ENCODE data around the gene ECM2.
"Not testable (repeated sequence)": the region's sequence is repeated elsewhere in the genome, so short reads cannot be mapped to it uniquely, and the experiment has no call there.

Gene ECM2

DNA sequence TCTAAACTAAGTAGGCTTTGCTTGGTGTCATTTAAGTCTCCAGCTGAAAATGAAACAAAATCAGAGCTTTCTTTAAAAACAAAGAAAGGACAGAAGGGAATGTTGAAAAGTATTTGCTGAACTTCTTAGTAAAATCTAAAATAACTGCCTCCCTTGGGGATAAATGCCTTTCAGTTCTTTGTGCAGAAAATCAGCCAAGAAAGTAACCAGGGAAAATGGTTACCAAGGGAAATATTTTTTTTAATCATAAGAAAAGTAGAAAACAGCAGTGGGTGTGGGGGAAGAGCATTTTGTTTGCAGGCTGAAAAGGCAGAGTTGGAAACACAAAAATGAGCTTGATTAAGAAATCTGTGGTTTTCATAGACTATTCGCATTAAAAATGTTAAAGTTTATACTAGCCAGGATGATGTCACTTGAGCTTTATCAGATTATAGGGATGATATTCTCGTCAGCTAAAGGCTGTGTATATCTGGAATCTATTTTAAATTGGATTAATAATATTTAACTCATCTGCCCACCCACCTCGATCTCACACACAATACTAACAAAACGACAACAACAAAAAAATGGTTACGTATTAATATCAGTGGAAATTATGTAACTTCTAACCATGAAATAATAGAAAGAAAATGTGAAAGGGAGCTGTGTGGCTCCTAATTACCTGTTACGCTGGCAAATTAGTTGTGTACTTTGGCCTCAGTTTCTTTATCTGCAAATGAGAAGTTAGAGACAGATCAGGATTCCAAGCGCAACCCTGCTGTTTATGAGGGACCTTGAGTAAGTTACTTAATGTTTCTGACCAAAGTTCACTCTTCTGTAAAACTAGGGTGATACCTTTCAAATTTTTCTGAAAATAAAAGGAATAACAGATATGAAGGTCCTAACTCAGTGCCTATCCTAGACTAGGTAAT, at the start of gene ECM2:
TSS of gene ECM2 (minus strand) at position 51 of the 911 bp plus-strand sequence. CDS start 13,124 bp downstream, outside the sequence.
- DNase-seq = no peak

DNA sequence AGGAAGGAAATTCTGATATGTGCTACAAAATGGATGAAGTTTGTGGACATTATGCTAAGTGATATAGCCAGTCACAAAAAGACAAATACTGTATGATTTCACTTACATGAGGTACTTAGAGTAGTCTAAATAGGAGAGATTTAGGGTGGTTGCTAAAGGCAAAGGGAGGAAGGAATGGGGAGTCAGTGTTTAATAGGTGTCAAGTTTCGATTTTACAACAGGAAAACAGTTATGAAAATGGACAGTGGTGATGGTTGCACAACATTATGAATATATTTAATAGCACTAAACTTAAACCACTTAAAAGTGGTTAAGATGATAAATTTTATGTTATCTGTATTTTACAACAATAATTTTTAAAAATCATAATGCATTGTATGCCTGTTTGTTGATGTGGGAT, 40.4 kb upstream of the ECM2 start:
- DNase-seq = no peak

DNA sequence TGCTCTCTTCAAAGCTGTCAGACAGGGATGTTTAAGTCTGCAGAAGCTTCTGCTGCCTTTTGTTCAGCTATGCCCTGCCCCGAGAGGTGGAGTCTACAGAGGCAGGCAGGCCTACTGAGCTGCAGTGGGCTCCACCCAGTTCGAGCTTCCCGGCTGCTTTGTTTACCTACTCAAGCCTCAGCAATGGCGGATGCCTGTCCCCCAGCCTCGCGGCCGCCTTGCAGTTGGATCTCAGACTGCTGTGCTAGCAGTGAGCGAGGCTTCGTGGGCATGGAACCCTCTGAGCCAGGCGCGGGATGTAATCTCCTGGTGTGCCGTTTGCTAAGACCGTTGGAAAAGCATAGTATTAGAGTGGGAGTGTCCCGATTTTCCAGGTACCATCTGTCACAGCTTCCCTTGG, 37.8 kb upstream of the ECM2 start:
- DNase-seq = not testable (repeated sequence)

DNA sequence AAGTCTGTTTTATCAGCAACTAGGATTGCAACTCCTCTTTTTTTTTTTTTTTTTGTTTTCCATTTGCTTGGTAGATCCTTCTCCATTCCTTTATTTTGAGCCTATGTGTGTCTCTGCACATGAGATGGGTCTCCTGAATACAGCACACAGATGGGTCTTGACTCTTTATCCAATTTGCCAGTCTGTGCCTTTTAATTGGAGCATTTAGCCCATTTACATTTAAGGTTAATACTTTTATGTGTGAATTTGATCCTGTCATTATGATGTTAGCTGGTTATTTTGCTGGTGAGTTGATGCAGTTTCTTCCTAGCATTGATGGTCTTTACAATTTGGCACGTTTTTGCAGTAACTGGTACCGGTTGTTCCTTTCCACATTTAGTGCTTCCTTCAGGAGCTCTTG, 36.1 kb upstream of the ECM2 start:
- DNase-seq = not testable (repeated sequence)

DNA sequence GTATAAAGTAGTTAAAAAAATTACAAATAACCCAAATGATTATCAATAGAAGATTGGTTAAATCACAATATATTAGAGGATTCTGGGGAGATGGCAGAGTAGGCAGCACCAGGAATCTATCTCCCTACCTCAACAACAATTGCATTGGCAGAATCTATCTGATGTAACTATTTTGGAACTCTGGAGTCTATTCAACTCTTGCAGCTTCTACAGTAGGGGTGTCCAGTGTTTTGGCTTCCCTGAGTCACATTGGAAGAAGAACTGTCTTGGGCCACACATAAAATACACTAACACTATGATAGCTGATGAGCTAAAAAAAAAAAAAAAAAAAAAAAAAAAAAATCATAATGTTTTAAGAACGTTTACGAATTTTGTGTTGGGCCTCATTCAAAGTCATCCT, 29.2 kb upstream of the ECM2 start:
- no peak for DNase-seq

DNA sequence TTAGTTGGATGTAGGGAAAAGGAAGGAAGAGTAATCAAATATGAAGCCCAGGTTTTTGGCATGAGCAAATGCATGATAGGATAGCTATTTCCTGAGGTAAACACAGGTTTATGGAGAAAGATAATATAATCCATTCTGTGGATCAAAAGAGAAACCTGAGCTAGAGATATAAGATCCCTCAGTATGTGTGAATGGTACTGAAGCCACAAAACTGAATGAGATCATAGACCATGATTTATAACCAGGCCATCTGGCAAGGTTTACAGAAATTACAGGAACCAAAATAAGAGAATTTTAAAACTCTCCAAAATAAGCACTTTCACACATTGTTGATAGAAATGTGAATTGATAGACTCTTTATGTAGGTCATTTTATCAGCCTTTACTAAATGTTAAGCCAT, 28.7 kb upstream of the ECM2 start:
- DNase-seq = no peak

DNA sequence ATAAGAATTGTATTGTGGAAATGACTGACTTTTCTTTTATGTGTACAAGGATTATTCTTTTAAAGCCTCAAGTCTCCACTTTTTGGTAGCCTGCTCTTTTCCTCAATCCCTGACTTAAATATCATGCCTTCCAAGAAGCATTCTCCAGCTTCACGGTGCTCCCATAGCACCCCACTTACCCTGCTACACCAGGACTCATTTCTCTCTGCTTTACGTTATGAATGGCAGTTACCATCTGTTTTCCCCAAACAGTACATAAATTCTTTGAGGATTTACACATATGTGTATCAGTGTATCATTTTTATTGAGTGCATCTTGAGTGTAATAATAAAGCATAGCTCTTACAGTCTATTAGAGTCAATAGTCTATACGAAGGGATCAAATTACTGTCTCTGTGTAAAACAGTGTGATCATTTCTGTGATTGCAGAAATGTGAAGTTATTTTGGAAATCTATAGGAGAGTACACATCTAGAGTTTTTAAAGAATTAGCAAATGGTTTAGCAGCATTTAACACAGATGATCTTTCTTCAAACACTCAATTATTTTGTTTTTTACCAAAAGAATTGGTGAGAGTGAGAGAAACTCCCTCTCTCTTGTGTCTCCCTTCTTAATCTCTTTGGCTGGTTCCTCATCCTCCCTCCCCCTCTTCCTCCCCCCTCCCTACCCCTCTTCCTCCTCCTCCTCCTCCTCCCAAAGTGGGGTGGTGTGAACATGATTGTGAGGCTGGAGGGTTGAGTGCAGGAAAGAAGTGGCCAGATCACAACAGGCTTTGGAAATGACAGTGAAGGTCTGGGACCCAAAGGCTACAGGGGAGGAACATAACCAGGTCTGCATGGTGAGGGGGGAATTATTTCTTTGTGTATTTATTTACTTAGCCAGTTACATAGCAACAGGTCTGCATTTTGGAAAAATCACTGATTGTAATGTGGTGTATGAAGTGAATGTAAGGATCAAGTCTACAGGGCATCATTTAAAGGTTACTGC, 27.6 kb upstream of the ECM2 start:
- no peak for DNase-seq

DNA sequence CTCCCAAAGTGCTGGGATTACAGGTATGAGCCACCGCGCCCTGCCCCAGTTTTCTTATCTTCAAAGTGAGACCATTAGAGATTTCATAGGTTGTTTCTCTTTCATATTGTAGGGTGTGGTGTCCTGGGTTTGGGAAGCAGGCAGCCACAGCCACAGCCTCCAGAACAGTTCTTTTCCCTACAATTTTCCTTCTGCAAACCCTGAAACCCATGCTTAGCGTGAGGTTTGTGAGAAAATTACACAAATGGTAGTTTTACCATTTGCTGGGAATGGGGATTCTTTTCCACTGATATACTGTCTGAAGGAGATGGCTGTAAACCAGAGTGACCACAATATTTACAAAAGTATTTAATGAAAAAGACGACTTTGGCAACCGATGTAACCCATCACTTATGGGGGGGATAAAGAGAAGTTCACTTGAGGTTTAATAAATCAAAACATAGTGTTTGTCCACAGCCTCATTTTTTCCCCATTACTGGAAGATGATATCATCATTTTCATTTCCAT, 26.7 kb upstream of the ECM2 start:
- no peak for DNase-seq

DNA sequence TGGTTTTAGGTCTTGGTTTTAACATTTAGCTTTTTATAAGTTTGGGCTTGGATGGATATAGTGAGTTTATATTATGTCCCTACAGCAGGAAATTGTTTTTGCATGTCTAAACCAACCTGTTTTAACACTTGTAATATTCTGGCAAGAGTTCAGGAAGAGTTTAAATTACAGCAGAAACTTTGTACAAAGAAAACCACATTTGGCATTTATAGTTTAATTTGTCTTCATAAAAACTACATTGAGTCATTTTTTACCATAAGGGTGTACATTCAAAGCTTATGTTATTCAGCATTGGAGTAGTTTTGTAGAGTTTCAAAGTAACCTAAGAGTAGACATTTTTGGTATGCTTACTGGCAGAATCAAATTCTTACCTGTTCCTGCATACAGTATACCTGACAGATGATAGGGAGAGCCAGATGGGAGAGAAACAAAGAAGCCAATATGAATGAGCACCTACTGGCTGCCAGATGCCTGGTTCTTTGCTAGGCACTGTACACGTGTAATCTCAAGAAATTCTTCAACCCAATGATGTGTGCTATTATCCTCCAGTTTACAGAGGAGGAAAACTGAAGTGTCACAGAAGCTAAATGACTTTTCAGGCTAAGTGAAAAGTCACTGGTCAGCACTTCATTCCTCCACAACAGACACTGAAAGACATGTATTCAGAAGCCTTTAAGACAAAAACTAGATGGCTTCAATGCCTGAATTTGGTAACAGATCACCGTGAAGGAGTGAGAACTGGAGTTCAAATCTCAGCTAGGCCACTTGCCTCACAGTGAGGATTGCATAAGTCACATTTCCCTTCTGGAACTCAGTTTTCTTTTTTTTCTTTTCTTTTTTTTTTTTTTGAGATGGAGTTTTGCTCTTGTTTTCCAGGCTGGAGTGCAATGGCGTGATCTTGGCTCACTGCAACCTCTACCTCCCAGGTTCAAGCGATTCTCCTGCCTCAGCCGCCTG, 25.9 kb upstream of the ECM2 start:
- DNase-seq = no peak

DNA sequence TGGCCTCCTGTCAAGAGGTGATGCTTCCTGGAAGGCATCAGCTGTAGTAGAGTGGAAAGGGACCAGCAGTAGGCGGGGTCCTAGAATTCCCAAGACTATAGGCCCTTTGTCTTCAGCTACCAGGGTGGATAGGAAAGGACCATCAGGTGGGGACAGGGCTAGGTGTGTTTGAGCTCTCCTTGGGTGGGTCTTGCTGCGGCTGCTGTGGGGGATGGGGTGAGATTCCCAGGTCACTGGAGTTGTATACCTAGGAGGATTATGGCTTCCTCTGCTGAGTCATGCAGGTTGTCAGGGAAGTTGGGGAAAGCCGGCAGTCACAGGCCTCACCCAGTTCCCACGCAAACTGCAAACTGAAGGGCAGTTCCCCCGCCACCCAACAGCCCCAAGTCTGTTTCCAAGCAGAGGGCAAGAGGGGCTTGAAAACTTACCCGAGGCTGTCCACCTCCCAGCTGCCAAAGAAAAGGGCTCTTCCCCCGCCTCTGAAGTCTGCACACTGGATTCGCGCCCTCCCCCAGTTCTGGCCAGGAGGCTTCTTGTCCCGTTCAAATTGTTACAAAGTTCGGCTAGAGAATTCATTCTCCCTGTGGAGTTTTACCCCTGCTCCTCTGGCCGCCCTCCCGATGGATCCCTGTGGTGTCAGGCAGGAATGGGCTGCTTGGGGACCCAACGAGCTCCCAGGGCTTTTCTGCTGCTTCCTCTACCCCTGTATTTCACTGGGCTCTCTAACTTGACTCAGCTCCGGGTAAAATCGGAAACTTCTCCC, 23.0 kb upstream of the ECM2 start:
- DNase-seq = no peak

DNA sequence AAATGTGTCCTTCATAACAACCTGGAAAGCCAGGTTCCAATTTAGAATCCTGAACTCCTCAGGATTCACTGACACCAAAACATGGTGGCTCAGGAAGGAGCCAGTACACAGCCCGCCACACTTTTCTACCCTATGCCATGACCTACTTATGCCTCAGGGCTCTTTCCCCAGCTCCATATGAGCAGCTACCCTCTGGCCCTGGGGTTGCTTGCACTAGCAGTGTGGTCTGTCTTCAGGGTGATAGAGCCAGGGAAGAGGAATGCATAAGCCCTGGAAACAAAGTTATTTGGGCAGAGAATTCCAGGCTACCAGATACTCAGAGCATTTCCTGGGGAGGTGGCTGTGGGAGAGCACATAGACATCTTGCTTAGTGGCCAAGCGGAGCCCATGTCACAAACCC, 15.0 kb upstream of the ECM2 start:
- DNase-seq = no peak

DNA sequence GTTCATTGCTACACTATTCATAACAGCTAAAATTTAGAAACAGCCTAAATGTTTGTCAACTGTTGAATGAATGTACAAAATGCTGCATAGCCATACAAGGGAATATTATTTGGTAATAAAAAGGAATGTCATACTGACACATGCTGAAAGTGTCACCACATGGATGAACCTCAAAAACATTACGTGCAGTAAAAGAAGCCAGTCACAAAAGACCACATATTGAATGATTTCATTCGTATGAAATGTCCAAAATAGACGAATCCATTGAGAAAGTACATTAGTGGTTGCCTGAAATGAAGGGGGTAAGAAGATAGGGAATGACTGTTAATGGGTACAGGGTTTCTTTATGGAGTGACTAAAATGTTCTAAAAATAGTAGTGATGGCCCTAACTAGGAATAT, 11.6 kb upstream of the ECM2 start:
- no peak for DNase-seq

DNA sequence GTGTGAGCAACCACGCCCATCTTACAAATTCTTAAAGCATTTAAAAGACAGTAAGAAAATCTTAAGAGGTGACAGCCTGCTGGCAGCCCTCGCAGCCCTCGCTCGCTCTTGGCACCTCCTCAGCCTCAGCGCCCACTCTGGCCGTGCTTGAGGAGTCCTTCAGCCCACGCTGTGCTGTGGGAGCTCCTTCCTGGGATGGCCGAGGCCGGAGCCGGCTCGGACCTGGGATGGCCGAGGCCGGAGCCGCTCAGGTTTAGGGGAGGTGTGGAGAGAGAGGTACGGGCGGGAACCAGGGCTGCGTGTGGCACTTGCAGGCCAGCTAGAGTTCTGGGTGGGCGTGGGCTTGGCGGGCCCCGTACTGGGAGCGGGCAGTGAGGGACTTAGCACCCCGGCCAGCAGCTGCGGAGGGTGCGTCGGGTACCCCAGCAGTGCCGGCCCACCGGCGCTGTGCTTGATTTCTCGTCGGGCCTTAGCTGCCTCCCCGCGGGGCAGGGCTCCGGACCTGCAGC, 9.3 kb upstream of the ECM2 start:
- DNase-seq = no peak

DNA sequence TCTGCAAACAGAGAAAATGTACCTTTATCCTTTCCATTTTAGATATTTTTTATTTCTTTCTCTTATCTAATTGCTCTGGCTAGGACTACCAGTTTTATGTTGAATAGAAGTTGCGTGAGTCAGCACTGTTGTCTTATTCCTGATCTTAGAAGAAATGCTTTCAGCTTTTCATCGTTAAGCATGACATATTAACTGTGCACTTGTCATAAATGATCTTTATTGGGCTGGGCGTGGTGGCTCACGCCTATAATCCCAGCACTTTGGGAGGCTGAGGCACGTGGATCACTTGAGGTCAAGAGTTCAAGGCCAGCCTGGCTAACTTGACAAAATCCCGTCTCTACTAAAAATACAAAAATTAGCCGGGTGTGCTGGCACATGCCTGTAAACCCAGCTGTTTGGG, 8.2 kb upstream of the ECM2 start:
- no peak for DNase-seq

DNA sequence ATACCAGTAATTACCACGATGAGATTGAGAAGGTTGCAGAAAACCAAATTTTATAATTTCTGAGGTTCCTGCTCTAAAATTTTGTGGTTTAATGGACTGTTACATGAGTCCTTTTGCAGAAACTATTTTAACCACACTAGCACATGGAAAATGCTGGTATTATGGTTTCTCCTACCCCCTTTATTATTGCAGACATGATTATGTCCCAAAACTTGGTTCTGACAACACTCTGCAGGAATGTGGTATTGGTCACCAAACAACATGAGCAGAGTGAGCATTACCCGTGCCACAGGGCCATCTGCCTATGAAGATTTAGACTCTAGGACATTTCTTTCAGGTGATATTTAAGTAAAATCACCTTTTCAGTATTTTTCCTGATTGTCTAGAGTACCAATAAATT, 2.8 kb upstream of the ECM2 start:
- DNase-seq = no peak

DNA sequence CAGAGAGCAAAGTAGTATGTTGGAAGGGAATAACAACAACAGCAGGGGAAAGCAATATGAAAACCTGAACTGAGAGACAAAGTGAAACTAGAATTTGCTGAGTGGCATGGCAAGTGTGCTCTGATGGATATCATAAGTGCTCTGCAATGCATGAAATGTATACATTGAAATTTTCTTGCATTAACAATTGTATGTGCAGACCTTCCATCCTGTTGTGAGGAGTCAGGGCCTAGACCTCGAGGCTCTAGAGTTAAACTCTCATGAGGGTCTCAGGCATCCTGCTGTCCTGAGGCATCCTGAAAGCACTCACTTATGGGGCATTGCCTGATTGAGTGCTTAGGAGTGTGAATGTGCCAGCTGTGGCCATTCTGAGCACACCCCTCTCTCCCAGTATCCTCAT, 1.1 kb downstream of the ECM2 start:
- DNase-seq = no peak

DNA sequence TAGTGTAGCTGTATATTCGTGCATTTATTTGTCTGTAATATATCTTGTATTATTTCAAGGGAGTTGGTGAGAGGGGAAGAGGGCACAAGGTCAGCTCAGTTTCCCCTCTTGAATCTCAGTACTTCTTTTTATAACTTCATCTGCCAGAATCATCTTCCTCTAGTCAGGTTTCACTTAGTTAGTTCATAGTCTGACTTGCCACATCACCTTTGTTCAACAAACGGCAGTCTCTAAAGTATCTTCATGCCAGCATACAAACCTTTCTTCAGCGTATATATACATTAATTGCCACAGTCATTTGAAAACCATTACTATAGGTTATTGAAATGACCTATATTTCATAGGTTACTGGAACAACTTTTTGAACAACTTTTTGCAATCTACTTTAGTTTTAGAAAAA, 1.6 kb downstream of the ECM2 start:
- no peak for DNase-seq

DNA sequence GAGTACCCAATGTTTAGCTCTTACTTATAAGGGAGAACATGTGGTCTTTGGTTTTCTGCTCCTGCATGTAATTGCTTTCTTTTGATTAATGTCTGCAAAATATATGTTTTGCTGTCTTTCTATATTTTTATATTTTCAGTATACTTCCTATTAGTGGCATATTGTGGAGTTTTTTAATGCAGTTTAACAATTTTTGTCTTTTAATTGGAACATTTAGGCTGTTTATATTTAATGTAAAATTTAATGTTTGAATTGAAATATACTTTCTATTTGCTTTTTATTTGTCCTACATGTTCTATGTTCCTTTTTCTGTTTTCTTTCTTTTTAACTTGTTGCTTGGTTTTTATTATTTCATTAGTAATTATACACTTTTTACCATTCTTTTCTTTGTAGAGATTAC, 4.9 kb downstream of the ECM2 start:
- DNase-seq = no peak

DNA sequence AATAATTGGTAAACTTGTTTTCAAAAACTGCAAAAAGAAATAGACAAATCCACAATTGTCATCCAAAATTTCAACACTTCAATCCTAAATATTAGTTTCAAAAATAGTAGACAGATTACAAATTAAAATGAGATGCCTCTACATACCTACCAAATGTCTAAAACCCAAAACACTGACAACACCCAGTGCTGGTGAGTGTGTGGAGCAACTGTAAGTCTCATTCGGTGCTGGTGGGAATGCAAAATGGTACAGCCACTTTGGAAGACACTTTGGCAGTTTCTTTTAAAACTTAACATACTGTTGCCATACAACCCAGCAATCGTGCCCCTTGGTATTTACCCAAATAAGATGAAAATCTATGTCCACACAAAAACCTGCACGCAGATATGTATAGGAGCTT, 6.7 kb downstream of the ECM2 start:
- DNase-seq = no peak

DNA sequence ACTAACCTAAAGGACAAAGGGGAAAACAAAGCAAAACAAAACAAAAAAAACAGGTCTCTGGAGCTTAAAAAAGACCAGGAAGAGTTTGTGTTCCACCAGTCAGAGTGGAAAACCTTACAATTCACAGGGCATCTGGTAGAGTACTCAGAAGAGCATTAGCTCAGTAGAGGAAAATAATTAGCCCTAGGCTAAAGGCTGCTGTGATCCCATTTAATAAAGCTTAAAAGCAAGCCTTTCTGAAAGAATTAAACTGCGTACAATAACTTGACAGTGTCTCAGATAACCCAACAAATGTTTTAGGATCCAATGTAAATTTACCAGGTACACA, 7.3 kb downstream of the ECM2 start:
- no peak for DNase-seq

DNA sequence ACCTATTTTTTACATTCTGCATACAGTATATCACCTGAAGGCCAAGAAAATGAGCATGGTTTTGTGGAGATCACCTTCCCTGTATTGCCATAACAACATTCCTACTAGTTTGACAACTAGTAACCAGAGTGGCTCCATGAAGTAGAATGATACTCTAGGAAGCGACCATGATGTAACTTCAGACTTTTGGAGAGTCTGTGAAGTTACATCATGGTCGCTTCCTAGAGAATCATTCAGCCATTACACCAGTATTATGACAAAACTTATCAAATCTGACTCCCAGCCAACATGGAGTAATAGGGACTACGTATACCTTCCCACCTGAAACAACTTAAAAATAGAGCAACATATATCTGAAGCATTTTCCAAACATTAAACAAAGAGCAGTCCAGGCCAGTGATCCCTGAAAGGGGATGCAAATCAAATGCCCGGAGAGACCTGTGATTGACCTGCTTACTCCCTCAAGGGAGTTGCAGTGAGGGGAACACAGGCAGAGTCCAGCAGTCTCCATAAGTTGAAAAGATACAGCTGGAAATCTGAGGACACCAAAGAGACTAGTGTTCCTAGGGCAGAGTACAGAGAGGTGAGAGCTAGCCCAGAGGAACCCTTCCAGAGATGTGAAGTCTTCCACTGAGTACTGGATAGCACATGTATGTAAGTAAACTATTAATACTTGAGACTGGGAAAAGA, 7.8 kb downstream of the ECM2 start:
- DNase-seq = no peak

All from NCI-H526 treated with DMSO at 0.1 percent for 48 hours (cell line).